GM10847 (cell line): ENCODE measurements around the gene APBB3.

ENCODE experiments used
- POLR2A ChIP-seq: IDR thresholded peaks from 2 replicates; pipeline ENCODE4 v1.6.1; 2011; ENCODE audit not compliant: insufficient read length; ENCODE audit errors: extremely low read depth

Gene APBB3, protein sequence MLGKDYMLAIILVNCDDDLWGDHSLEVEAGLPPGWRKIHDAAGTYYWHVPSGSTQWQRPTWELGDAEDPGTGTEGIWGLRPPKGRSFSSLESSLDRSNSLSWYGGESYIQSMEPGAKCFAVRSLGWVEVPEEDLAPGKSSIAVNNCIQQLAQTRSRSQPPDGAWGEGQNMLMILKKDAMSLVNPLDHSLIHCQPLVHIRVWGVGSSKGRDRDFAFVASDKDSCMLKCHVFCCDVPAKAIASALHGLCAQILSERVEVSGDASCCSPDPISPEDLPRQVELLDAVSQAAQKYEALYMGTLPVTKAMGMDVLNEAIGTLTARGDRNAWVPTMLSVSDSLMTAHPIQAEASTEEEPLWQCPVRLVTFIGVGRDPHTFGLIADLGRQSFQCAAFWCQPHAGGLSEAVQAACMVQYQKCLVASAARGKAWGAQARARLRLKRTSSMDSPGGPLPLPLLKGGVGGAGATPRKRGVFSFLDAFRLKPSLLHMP

DNA sequence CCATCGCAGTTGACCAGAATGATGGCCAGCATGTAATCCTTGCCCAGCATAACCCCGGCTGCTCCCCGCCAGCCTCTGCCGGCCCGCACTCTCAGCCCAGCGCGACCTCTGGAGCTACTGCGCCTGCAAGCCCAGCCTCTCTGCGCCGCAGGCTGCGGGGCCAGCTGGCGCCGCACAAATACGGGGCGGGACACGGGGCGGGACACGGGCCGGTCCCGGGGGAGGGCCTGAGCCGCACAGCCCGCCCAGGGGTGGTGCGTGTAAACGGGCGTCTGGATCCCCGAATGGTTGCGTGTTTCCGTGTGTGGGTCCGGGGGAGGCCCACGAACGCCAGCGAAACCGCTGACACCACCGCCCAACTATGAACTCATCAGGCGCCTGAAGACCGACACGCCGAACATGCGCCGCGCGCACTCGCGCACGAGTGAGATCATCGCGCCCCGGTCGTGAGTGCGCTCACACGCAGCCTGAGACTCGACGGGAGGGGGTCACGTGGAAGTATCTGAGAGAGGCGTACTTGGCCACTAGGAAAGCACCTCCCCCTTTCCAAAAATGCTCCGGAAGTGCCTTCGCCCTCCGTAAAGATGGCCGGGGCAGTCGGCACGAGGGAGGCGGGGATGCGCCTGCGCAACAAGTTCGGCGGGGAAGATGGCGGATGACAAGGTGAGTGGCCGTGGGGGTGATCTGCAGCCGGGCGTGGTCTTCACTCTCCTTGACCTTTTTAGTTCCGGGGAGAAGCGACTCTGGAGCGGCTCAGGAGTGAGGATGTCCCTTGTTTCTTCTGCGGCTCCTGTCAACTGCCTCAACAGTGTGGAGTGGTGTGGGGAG lies at the start of gene APBB3, which contains the start of gene SLC35A4:
TSS of gene APBB3 (minus strand) at position 403 of the 828 bp plus-strand sequence. CDS start at position 50, 353 bp downstream.
TSS of gene SLC35A4 (plus strand) at position 633 of the 828 bp plus-strand sequence. CDS start 2,342 bp downstream, outside the sequence.
- TF ChIP-seq POLR2A: peak; percentile 91

DNA sequence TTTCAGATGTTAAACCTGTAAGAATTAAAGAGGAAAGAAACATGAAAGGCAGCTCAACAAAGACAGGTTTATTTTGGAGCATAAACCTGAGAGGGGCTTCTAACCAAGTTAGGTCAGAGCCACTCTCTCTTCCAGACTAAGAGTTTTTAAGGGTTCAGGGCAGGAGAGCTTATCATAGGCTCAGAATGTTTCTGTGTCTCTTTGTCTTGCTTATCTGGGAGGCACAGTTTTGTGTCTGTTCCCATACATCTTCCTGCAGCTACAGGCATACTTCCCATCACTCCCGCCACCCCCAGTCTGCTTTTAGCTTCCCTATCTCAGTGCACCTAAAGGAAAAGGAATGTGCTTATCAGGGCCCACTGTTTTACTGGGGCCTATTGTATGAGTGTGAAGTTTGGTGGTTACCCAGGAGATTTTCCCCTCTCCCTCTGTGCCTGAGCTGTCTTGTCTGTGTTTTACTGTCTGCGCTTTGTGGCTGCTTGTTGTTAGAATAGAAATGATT lies 46.7 kb upstream of the APBB3 start:
- TF ChIP-seq POLR2A: no peak

DNA sequence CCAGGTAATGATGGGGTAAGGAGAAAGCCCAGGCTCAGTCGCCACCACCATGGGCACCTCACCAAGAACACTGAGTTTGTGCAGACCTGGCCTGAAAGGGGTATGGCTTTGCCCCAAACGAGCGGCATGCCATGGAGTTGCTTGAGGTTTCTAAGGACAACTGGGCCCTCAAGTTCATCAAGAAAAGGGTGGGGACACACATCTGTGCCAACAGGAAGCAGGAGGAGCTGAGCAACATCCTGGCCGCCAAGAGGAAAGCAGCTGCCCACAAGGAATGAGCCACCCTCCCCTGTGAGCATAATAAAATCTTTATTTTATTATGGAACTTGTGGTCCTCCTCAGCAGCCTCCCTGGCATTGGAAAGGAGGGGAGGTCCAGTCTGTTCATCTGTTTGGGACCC lies 44.7 kb upstream of the APBB3 start:
- TF ChIP-seq POLR2A: no peak

DNA sequence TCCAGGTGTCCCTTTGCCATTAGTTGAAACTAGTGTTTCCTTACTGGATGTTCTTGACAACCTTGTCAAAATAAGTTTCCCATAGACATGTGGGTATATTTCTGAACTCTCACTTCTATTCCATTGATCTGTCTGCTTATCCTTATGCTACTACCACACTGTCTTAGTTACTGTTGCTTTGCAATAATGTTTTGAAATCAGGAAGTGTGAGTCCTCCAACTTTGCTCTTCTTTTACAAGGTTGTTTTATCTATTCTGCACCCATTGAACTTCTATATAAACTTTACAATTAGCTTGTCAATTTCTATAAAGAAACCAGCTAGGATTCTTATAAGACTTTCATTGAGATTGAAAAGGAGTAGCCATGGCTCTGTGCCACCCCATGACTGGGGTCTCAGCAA lies 44.3 kb upstream of the APBB3 start:
- no peak for TF ChIP-seq POLR2A

DNA sequence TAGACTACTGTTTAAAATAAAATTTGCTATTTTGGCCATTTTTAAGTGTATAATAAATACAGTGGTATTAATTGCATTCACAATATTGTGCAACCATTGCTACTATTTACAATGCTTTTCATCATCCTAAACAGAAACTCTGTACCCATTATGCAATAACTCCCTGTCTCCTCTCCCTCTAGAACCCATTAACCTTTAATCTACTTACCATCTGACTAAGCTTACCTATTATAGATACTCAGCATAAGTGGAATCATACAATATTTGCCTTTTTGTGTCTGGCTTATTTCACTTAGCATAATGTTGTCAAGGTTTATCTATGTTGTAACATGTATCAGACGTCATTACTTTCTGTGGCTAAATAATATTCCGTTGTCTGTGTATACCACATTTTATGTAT lies 42.6 kb upstream of the APBB3 start:
- no peak for TF ChIP-seq POLR2A

DNA sequence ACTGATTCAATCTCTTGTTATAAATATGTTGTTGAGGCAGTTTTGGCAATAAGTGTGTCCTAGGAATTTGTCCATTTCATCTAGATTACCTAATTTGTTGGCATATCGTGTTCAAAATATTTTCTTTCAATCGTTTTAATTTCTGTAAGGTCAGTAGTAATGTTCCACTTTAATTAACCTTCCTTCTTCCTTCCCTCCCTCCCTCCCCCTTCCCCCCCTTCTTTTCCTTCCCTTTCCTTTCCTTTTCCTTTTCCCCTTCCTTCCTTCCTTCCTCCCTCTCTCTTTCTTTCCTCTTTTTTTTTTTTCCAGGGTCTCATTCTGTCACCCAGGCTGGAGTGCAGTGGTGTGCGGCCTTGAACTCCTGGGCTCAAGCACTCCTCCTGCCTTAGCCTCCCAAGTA lies 41.5 kb upstream of the APBB3 start:
- TF ChIP-seq POLR2A: no peak

DNA sequence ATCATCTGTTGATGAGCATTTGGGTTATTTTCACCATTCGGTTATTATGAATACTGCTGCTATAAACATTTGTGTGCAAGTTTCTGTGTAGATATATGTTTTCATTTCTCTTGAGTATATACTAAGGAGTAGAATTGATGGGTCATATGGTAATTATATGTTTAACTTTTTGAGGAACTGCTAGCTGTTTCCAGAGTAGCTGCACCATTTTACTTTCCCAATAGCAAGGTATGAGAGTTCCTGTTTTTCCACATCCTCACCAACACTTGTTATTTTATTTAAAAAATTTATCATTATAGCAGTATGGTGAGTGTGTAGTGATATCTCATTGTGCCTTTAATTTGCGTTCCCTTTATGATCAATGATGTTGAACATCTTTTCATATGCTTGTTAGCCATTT lies 39.3 kb upstream of the APBB3 start:
- no peak for TF ChIP-seq POLR2A

DNA sequence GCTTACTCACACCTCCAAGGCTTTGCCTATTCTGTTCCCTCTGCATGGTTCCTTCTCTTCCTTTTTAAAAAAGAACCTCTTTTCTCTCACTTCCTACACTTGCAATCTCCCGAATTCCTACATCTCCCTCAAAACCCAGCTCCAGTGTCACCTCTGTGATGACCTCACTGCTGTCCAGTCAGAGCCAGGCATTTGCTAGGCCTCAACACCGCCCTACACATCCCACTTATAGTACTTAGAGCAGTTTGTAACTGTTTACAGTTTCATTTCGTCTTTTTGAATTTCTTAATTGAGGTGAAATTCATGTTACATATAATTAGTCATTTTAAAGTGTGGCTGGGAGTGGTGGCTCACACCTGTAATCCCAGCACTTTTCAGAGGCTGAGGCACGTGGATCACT lies 37.7 kb upstream of the APBB3 start:
- no peak for TF ChIP-seq POLR2A

DNA sequence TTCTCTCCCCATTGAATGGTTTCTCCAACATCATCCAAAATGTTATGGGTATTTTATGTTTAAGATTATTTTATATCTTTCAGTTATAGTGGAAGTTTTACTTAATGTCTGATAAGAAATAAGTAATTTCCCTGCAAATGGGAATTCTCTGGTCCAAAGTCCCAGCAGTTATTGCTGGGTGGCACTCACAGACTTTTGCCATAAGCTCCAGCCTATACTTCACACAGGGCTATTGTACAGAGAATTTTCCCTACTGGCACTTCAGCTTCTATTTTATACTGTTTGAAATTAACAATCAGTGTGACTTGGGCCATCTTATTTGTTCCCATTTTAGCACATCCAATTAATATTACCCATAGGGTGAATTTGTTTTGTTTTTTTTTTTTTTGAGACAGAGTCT lies 35.7 kb upstream of the APBB3 start:
- no peak for TF ChIP-seq POLR2A

DNA sequence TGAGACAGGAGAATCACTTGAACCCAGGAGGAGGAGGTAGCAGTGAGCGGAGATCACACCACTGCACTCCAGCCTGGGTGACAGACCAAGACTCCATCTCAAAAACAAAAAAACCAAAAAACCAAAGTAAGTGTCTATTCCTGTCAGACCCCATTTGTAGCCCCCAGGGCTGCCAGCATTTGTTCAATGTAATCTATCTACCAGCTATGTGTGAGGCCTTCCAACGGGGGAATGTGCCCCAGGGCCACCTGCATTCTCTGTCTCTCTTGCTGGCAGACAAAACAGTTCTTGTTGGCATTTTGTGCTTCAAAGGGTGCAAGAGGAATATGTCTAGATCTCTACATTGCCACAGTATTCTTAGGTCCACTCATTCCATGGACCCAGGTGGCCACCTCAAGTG lies 34.4 kb upstream of the APBB3 start:
- no peak for TF ChIP-seq POLR2A

DNA sequence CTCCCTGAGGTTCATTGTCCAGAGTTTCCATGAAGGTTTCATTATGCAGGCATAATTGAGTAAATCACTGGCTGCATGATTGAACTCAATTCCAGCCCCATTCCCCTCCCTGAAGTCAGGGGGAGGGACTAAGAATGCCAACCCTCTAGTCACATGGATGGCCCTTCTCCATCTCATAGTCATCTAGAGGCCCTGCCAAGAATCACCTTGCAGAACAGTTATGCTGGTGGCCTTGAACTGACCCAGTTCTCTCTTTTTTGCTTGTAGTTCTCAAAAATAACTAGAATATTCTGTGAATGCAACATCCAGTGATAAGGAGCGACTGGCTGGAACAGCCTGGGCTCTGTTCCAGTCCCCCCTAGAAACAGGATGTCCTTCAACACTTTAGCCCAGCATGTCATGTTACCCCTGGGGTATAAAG lies 31.9 kb upstream of the APBB3 start:
- TF ChIP-seq POLR2A: no peak

DNA sequence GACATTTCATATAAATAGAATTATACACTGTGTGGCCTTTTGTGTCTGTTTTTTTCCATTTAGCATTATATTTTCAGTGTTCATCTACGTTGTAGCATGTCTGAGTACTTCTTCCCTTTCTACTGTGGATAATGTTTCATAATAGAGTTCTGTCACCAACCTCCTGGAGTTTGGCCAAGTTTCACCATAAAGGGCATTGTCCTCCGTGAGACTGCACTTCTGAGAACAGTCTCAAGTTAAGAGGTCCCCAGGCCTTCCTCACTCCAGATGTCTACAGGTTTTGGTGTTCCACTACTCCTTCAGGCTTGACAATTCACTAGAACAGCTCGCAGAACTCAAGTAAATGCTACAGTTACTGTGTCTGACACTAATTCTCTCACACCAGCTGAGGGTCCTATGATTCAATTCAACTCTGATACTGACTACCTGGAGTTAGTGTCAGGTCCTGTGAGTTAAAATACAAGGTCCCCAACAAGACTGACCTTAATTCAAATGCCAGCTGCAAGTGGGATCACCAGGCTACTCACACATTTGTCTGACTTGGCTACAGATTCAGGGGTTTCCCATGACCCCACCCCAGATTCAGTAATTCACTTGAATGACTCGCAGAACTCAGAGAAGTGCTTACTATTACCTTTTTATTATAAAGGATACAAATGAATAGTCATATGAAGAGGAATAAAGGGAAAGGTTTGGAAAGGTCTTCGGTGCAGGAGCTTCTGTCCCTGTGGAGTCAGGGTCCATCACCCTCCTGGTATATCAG lies 31.3 kb upstream of the APBB3 start:
- TF ChIP-seq POLR2A: no peak

DNA sequence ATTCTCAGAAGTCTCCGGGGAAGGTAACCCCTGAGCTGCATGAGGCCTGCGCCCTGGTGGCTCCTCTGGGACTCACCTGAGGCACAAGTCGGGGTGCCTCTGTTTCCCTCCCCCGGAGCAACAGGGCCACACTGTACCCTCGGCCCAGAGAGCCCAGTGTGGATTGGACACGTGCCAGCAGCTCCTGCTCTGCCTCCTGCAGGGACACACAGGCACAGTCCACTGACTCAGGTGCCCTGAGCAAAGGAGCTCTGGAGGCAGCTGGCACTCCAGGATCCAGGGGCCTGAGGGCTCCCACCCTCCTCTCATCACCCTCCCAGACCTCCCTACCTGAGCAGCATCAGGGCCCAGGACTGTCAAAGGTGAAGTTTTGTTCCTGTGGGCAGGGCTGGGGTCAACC lies 29.8 kb upstream of the APBB3 start:
- no peak for TF ChIP-seq POLR2A

DNA sequence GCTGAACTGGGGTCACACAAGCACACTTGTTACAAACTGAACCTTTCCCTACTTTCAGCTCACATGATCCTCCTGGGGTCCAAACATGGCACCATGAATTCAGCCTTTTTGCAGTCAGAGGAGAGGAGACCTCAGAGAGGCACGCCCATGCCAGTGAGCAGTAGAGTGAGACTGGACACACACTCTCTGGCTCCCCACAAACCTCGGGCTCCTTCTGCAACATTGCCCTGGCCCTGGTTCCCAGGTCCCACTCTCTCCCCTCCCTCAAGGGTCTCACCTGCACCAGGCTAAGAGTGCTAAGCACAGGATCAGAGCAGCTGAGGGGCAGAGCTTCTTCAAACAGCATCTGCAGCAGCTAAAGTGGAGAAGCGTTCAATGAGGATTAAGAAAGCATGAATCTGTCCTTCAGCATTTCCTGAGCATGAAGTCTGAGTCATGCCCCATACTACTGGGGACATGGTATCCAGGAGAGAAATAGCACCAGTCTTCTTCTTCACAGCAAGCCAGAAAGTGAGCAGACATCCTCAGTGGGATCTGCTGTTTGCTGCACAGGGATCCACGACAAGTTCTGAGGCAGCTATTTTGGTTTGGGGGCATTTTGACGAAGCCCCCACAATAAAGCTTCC lies 27.5 kb upstream of the APBB3 start:
- TF ChIP-seq POLR2A: no peak

DNA sequence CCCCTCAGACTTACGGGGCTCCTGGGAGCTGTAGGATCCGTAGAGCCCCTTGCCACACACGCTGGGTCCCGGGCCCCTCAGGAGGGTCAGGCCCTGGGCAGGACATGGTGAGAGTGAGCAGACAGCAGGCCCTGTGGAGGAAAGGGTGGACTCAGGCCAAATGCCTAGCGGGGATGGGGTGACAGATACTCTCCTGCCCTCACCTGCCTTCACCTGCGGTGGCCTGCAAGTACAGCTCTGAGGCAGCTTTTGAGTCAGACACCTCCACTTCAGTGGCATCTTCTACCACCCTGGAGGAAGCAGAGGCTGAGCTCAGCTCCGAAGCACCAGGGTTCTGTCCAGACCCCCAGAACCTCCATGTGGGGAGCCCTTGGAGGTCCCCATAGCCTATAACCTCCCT lies 26.5 kb upstream of the APBB3 start:
- TF ChIP-seq POLR2A: no peak
